NT2/D1 (cell line): ENCODE results near the gene BARHL2.

Experiments used
- DNase-seq: peaks from one replicate; pipeline ENCODE4 v3.0.0-alpha.2; 2011; ENCODE audit warnings: low read depth, low spot score
- H3K27me3 ChIP-seq: 2 replicates; pipeline ENCODE4 v1.6.0; 2011; ENCODE audit warnings: mild to moderate bottlenecking; ENCODE audit not compliant: insufficient read length, insufficient read depth
- H3K36me3 ChIP-seq: 2 replicates; pipeline ENCODE4 v1.6.1; 2011; ENCODE audit warnings: mild to moderate bottlenecking, low read length, mixed read lengths; ENCODE audit not compliant: insufficient read depth, insufficient read length
- H3K4me1 ChIP-seq: 2 replicates; pipeline ENCODE4 v1.5.1; 2011; ENCODE audit not compliant: insufficient read depth, insufficient read length
- H3K4me3 ChIP-seq: 2 replicates; pipeline ENCODE4 v1.5.1; 2011; ENCODE audit warnings: low read depth; ENCODE audit not compliant: insufficient read length
- H3K9ac ChIP-seq: 2 replicates; pipeline ENCODE4 v1.6.0; 2011; ENCODE audit warnings: low read depth; ENCODE audit not compliant: insufficient read length
- H3K9me3 ChIP-seq: 2 replicates; pipeline ENCODE4 v1.5.1; 2011; ENCODE audit warnings: mild to moderate bottlenecking, low read length; ENCODE audit not compliant: insufficient read depth
- SUZ12 ChIP-seq: IDR thresholded peaks from 2 replicates; pipeline ENCODE4 v1.6.1; 2011; ENCODE audit not compliant: insufficient read length, insufficient read depth; ENCODE audit errors: extremely low read depth
- YY1 ChIP-seq: IDR thresholded peaks from 2 replicates; pipeline ENCODE4 v1.6.1; 2011; ENCODE audit not compliant: insufficient read length, insufficient read depth
- ZNF274 ChIP-seq: IDR thresholded peaks from 2 replicates; pipeline ENCODE4 v1.6.1; 2011; ENCODE audit warnings: mild to moderate bottlenecking, low read depth, low read length

BARHL2 gene

DNA sequence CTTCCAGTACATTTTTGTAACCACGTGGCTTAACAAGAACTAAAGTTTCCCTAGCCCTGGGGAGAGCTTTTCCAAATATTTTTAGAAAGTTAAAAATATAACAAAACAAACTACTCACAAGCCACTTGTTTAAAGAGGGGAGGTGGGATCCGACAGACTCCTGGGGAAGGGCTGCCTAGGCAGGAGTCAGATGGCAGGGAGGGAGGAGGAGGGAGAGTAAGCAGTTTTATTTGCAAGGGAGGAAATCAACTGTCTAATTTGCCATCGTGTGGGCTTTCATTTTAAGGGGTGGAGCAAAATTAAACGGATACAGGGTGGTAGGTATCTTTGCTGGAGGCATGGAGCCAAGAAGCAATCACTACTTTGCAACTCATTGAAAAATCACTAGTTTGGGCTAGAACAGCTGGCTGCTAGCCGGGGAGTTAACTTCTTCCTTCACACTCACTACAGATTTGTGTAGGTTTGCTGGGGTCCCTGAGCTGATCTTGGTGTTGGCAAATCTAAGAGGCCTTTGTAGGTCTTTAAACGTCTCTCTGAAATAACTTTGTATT lies 8.8 kb downstream of the BARHL2 start:
- Histone ChIP-seq H3K4me3 (no peak overlapping the region), H3K4me1 (no peaks in the 10 kb centered on the region), H3K9ac (no peak overlapping the region), H3K27me3 (peaks cover 95% of the 10 kb centered on the region), H3K36me3 (no peaks in the 10 kb centered on the region), H3K9me3 (no peaks in the 10 kb centered on the region)
- no peak for DNase-seq
- TF ChIP-seq YY1 (no peak), ZNF274 (no peak), SUZ12 (no peak)

DNA sequence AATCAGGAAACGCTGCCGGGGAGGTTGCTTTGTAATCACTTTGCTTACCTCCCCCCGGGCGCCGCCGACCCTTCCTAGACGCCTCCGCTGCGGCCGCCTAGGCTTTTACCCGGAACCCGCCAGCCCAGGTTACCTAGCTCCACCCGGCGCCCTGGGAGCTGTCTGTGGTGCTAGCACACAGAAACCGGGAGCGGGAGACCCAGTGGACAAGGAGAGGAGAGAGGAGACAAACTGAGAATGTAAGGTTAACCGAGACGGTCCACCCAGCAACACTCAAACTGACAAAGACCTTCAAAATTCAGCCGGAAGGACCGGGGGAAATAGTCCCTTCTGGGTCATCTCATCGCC lies 9.8 kb downstream of the BARHL2 start:
- no peaks in the 10 kb centered on the region for H3K36me3 ChIP-seq
- H3K27me3 ChIP-seq, result peaks cover 88% of the 10 kb centered on the region
- DNase-seq, result peak; percentile 81
- H3K9ac ChIP-seq, result no peak overlapping the region
- no peaks in the 10 kb centered on the region for H3K9me3 ChIP-seq
- peak overlapping the region; percentile 46 for H3K4me3 ChIP-seq
- TF ChIP-seq YY1, result no peak
- TF ChIP-seq SUZ12, result no peak
- no peak for TF ChIP-seq ZNF274
- no peaks in the 10 kb centered on the region for H3K4me1 ChIP-seq

DNA sequence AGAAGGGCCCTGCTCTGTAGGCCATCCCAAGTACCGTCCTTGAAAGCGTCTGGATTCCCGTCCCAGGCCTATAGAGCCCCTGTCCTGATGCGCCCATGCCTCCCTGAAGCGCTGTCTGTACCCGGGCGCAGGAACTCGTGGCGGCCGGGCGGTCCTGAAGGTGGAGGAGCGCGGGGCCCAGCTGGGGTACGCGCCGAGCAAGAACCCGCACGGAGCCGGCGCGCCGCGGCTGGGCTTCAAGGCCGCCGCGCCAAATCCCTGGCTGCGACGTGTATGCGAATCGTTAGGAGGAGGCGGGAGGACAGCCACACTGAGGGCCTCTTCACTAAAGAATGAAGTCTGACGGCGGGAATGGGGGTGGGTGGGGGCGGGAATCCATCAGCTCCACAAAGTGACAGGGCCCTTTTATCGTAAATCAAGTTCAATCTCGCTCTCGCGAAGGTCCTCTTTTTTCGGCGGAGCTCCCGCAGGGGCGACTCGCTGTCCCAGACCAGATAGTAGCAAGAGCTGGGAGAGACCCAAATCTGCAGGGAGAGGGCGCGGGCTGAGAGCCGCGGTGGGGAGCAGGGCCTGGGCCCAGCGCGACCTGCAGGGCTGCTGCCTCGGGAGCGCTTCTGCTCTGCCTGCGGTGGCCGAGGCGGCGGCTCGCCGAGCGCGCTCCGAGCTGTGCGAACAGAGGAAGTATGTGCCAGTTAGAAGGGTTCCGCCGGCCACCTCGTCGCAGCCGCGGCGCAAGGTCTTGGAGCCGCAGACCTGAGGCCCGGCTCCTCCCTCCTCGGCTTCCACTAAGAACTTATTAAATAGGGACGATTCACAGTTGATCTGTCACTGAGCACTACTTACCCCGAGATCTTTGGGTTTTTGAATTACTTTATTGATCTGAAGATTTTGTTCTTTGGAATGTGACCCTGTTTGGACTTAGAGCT lies 10.4 kb downstream of the BARHL2 start:
- peak overlapping the region; percentile 46 for H3K4me3 ChIP-seq
- no peaks in the 10 kb centered on the region for H3K36me3 ChIP-seq
- no peaks in the 10 kb centered on the region for H3K9me3 ChIP-seq
- H3K4me1 ChIP-seq, result no peaks in the 10 kb centered on the region
- TF ChIP-seq ZNF274 (no peak), SUZ12 (no peak), YY1 (no peak)
- no peak for DNase-seq
- peak overlapping the region; percentile 70 for H3K9ac ChIP-seq
- H3K27me3 ChIP-seq, result peaks cover 81% of the 10 kb centered on the region

DNA sequence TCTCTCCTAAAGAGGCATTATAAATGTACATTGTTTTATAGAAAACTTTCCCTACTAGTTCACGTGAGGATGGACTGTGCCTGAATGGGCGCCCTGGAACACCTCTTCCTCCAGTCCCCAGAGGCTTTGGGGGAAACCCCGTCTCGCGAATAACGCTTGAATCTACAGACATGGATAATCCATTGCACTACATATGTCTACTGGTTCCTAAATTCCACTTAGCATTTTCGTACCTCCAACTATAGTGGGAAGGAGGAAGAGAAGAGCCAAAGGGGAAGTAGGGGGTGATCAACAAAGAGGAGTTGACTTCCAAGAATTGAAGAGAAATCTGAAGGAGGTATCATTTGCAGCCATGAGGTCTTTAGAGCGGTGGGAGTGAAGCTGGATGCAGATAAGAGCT lies 11.1 kb downstream of the BARHL2 start:
- Histone ChIP-seq H3K9me3 (no peaks in the 10 kb centered on the region), H3K36me3 (no peaks in the 10 kb centered on the region), H3K4me3 (peak overlapping the region; percentile 46), H3K9ac (peak overlapping the region; percentile 15), H3K27me3 (peaks cover 77% of the 10 kb centered on the region), H3K4me1 (no peaks in the 10 kb centered on the region)
- DNase-seq, result no peak
- TF ChIP-seq SUZ12 (no peak), YY1 (no peak), ZNF274 (no peak)

DNA sequence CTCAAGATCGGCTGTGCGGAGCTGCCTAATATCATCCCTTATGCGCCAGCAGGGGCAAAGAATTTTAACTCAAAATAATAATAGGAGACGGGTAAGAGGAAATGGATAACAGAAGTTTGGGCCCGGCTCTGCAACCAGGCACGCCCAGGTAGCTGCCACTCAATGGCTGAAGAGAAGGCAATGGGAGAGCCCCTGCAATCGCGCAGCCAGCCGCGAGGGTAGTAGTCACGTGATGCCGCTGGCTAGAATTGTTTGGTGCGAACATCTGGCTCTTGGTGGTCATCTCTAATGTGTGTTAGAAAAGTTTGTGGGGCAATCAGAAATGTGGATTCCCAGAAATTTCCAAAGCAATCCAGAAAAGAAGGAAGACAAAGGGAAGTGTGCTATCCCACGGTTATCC lies 12.3 kb downstream of the BARHL2 start:
- Histone ChIP-seq H3K27me3 (peaks cover 66% of the 10 kb centered on the region), H3K36me3 (no peaks in the 10 kb centered on the region), H3K9ac (no peak overlapping the region), H3K4me1 (no peaks in the 10 kb centered on the region), H3K4me3 (no peak overlapping the region), H3K9me3 (no peaks in the 10 kb centered on the region)
- no peak for DNase-seq
- no peak for TF ChIP-seq SUZ12
- no peak for TF ChIP-seq ZNF274
- TF ChIP-seq YY1, result no peak

DNA sequence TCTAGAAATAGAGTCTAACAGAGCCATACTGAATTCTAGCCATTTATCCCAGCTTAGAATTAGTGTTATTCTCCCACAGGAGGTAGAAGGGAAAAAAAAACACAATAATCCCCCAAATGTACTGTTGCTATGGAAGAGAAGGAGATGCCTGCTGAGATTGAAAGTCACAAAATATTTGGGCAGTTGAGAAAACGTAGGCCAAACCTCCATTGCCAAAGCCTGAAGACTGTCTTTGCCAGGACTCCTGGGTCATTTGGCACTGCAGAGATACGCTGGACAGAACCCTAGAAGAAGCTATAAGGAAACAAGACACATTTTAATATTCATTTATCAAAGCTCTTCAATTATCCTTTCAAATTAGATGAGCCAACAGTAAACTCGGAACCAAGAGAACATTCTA lies 22.3 kb downstream of the BARHL2 start:
- no peaks in the 10 kb centered on the region for H3K9me3 ChIP-seq
- no peaks in the 10 kb centered on the region for H3K4me1 ChIP-seq
- no peaks in the 10 kb centered on the region for H3K36me3 ChIP-seq
- H3K4me3 ChIP-seq, result no peak overlapping the region
- no peak for TF ChIP-seq YY1
- no peak for TF ChIP-seq ZNF274
- TF ChIP-seq SUZ12, result no peak
- no peaks in the 10 kb centered on the region for H3K27me3 ChIP-seq
- no peak overlapping the region for H3K9ac ChIP-seq
- no peak for DNase-seq

DNA sequence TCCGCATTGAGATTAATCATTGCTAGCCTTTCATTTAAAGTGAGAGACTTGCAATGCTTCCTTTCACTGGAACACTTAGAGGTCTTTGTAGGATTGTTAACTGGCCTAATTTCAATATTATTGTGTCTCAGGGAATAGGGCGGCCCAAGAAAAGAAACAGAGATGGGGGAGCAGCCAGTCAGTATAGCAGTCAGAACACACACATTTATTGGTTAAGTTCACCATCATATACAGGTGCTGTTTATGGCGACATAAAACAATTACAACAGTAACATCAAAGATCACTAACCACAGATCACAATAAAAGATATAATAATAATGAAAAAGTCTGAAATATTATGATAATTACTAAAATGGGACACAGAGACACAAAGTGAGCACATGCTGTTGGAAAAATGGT lies 29.4 kb downstream of the BARHL2 start:
- no peak for TF ChIP-seq SUZ12
- TF ChIP-seq ZNF274, result no peak
- no peak for TF ChIP-seq YY1
- H3K9ac ChIP-seq, result no peak overlapping the region
- H3K27me3 ChIP-seq, result no peaks in the 10 kb centered on the region
- no peak overlapping the region for H3K4me3 ChIP-seq
- H3K4me1 ChIP-seq, result no peaks in the 10 kb centered on the region
- no peak for DNase-seq
- H3K36me3 ChIP-seq, result no peaks in the 10 kb centered on the region
- H3K9me3 ChIP-seq, result no peaks in the 10 kb centered on the region
